HepG2 (cell line): ENCODE results near the gene FUT8.

Source experiments
- ZZZ3 ChIP-seq: sonication (generic); formaldehyde crosslinking; IDR thresholded peaks from 2 replicates; pipeline ENCODE4 v1.4.0; 2020; ENCODE audit warnings: missing genetic modification reagents, mild to moderate bottlenecking, borderline replicate concordance
- TF ChIP-seq, protein P1 (sequence below): sonication (generic); formaldehyde crosslinking; IDR thresholded peaks from 2 replicates; pipeline ENCODE4 v1.4.0; 2020; ENCODE audit warnings: missing genetic modification reagents

DNA sequence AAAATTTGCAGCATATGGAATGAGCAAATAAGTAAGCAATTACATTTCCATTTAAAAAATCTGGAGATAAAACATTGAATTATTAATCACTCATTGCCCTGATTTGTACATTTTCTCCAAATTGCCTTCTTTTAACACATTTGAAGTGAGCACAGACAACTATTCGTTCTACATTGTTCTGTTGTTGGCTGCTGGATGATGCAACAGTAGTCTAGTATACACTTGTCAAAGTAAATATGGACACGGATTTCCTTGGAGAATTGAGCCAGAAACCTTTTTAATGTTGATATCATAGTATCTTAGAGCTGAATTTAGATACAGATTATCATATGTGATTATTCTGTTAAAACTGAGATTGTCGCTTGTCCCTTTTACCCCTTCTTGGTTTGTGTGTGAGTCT, 188.2 kb downstream of the FUT8 start:
- TF ChIP-seq ZZZ3 (CRISPR knock-in tag) = no peak
- TF ChIP-seq, protein P1, sequence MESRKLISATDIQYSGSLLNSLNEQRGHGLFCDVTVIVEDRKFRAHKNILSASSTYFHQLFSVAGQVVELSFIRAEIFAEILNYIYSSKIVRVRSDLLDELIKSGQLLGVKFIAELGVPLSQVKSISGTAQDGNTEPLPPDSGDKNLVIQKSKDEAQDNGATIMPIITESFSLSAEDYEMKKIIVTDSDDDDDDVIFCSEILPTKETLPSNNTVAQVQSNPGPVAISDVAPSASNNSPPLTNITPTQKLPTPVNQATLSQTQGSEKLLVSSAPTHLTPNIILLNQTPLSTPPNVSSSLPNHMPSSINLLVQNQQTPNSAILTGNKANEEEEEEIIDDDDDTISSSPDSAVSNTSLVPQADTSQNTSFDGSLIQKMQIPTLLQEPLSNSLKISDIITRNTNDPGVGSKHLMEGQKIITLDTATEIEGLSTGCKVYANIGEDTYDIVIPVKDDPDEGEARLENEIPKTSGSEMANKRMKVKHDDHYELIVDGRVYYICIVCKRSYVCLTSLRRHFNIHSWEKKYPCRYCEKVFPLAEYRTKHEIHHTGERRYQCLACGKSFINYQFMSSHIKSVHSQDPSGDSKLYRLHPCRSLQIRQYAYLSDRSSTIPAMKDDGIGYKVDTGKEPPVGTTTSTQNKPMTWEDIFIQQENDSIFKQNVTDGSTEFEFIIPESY (CRISPR knock-in tag) = no peak
